PFSK-1 (cell line): ENCODE measurements around the gene RPS6KC1.

Experiments
- FOXP2 ChIP-seq: optimal IDR thresholded peaks from 2 replicates; pipeline ENCODE3; 2011; ENCODE audit warnings: borderline replicate concordance, control low read depth, inconsistent platforms; ENCODE audit not compliant: insufficient read depth; ENCODE audit errors: extremely low read length, extremely low read depth
- POLR2AphosphoS5 ChIP-seq: IDR thresholded peaks from 2 replicates; pipeline ENCODE4 v1.6.1; 2012; ENCODE audit warnings: low read depth, mild to moderate bottlenecking, control low read depth, low read length, moderate library complexity
- SIN3A ChIP-seq: IDR thresholded peaks from 2 replicates; pipeline ENCODE4 v1.6.1; 2012; ENCODE audit warnings: mild to moderate bottlenecking, low read length, moderate library complexity, borderline replicate concordance; ENCODE audit not compliant: insufficient read depth
- TAF1 ChIP-seq: IDR thresholded peaks from 2 replicates; pipeline ENCODE4 v1.6.1; 2012; ENCODE audit warnings: low read length, control low read depth, borderline replicate concordance; ENCODE audit not compliant: insufficient read depth
- TF ChIP-seq, protein P1 (sequence below), 2 experiments: IDR thresholded peaks; 2 replicates each; pipeline versions ENCODE4 v1.6.1 to v1.8.0; 2011 to 2012; ENCODE audit warnings: low read depth in 2 of 2, low read length in 2 of 2, control low read depth in 1 of 2, inconsistent platforms in 1 of 2, mild to moderate bottlenecking in 1 of 2, moderate library complexity in 1 of 2; ENCODE audit not compliant: insufficient read depth in 1 of 2

The RPS6KC1 gene

DNA sequence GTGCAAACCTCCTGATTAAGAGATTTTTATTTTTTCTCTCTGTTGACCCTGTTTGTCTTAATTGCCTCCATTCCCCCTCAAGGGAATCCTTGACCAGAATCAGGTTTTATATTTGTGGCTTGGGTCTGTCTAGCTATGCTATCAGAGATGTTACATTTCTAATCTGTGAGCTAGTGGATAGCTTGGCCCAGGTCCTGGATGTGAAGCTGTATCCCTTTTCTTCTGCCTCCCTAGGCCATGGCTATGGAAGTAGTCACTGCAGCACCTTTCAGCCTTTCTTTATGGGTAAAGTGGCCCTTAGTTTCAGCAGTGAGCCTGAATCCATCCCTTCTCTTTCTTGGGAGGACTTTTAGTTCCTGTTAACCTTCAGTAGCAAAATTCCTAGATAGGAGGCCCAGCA, 18.4 kb upstream of the RPS6KC1 start:
- TF ChIP-seq, protein P1, sequence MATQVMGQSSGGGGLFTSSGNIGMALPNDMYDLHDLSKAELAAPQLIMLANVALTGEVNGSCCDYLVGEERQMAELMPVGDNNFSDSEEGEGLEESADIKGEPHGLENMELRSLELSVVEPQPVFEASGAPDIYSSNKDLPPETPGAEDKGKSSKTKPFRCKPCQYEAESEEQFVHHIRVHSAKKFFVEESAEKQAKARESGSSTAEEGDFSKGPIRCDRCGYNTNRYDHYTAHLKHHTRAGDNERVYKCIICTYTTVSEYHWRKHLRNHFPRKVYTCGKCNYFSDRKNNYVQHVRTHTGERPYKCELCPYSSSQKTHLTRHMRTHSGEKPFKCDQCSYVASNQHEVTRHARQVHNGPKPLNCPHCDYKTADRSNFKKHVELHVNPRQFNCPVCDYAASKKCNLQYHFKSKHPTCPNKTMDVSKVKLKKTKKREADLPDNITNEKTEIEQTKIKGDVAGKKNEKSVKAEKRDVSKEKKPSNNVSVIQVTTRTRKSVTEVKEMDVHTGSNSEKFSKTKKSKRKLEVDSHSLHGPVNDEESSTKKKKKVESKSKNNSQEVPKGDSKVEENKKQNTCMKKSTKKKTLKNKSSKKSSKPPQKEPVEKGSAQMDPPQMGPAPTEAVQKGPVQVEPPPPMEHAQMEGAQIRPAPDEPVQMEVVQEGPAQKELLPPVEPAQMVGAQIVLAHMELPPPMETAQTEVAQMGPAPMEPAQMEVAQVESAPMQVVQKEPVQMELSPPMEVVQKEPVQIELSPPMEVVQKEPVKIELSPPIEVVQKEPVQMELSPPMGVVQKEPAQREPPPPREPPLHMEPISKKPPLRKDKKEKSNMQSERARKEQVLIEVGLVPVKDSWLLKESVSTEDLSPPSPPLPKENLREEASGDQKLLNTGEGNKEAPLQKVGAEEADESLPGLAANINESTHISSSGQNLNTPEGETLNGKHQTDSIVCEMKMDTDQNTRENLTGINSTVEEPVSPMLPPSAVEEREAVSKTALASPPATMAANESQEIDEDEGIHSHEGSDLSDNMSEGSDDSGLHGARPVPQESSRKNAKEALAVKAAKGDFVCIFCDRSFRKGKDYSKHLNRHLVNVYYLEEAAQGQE (IDR thresholded peaks at IDR 0.05; ENCODE audit: insufficient read depth in 1 of 2, low read depth in 2 of 2, low read length in 2 of 2): no peak
- TF ChIP-seq POLR2AphosphoS5 (no peak), TAF1 (no peak), FOXP2 (no peak), SIN3A (no peak)

DNA sequence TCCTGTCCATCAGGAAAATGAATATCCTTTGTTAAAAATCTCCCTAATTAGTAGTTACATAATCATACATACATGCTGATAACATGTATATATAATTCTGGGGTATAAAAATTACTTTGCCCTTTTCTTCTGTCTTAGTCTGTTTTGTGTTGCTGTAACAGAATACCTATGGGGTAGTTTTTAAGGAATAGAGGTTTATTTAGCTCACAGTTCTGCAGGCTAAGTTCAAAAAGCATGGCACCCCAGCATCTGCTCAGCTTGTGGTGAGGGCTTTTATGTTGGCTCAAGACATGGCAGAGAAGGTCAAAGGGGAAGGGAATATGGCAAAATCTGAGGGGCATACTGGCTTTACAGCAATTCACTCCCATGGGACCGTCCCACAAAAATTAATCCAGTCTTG, 16.3 kb upstream of the RPS6KC1 start:
- TF ChIP-seq TAF1: no peak
- no peak for TF ChIP-seq POLR2AphosphoS5
- TF ChIP-seq, protein P1 (IDR thresholded peaks at IDR 0.05; ENCODE audit: insufficient read depth in 1 of 2, low read depth in 2 of 2, low read length in 2 of 2): no peak
- TF ChIP-seq FOXP2: no peak
- TF ChIP-seq SIN3A: no peak

DNA sequence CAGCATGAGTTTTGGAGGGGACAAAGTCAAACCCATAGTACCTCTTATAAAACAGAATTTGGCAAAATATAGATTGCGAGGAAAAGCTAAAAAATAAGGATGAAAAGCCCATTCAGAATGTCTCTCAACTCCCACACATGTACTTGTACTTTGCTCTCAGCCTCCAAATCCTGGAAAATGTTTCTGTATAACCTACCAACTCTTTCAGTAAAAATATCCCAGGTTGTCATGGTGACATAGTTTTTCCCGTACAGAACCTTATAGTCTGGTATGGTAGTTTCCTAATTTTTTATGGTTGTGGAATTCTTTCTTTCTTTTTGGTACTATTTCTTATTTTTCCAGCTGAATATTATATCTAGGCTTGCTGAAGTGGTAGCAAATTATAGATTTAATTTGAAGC, 15.5 kb upstream of the RPS6KC1 start:
- TF ChIP-seq POLR2AphosphoS5 (no peak), FOXP2 (no peak), SIN3A (no peak), TAF1 (no peak)
- TF ChIP-seq, protein P1 (IDR thresholded peaks at IDR 0.05; ENCODE audit: insufficient read depth in 1 of 2, low read depth in 2 of 2, low read length in 2 of 2): no peak

DNA sequence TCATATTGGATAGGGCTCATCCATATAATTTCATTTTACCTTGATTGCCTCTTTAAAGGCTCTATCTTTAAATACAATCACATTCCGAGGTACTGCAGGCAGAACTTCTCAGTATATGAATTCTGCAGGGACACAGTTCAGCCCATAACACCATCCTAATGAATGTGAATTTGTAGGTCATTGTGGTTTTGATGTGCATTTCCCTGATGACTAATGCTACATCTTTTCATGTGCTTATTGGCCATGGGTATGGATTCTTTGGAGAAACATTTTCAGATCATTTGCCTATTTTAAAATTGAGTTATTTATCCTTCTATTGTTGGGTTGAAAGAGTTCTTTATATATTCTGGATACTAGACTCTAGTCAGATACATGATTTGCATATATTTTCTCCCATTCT, 9.6 kb upstream of the RPS6KC1 start:
- no peak for TF ChIP-seq TAF1
- no peak for TF ChIP-seq SIN3A
- TF ChIP-seq, protein P1 (IDR thresholded peaks at IDR 0.05; ENCODE audit: insufficient read depth in 1 of 2, low read depth in 2 of 2, low read length in 2 of 2): no peak
- TF ChIP-seq FOXP2: no peak
- TF ChIP-seq POLR2AphosphoS5: no peak

DNA sequence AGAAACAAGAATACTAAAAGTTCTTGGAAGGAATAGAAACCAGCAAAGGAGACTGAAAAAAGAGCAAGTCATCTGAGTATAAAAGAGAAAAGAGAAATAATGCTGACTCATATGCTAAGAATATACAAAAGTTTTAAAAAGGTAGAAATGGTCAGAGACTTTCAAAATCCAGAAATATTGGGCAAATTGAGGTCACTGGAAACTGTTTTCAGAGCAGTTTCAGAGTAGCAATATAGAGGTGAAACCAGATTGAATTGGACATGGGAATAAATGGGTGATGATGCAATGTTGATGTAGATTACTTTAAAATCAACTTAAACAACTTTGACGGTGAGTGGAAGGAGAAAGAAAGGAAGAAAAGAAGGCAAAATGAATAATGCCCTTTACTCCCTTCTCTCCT, 1.8 kb upstream of the RPS6KC1 start:
- no peak for TF ChIP-seq FOXP2
- TF ChIP-seq SIN3A: no peak

DNA sequence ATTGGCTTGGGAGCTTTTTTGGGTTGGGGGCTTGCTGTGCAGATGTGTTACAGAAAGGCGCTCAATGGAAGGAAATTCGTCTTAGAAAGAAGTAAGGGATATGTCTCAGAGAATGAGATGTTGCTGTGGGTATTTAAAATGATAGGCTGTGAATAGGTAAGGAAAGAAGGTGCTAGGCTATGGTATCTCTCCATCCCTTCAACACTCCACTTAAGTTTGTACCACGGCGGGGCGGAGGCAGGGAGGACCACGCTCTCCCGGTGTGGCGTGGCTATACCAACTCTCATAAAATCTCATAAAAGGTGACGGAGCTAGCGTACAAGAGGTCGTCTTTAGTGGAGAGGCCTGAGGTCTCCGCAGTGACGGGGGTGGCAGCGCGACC, 305 bp upstream of the RPS6KC1 start:
- TF ChIP-seq POLR2AphosphoS5 (no peak; the same call in 1 of the 2 replicates), SIN3A (no peak), TAF1 (no peak)
